GM13976 (cell line): ENCODE measurements around the gene CCPG1.
"Not testable (repeated sequence)": the region's sequence is repeated elsewhere in the genome, so short reads cannot be mapped to it uniquely, and the experiment has no call there.

Source experiments
- DNase-seq: peaks from one replicate; pipeline ENCODE4 v3.0.0; 2012; ENCODE audit warnings: low spot score
- CTCF ChIP-seq: IDR thresholded peaks from 2 replicates; pipeline ENCODE4 v1.5.1; 2012; ENCODE audit warnings: borderline replicate concordance, mild to moderate bottlenecking; ENCODE audit not compliant: insufficient read depth; ENCODE audit errors: extremely low read depth, missing control alignments, control extremely low read depth
- in situ Hi-C: fragments of 300-500 bp; cut with MboI; formaldehyde crosslinking; loops from one replicate; pipeline ENCODE4 v1.12.0; 2022; ENCODE audit warnings: low sequenced_read_pairs, mixed read lengths, inconsistent platforms; ENCODE audit not compliant: unreplicated experiment

CCPG1 gene

GRCh38 chr15:55401786-55402246 lies 6.3 kb downstream of the CCPG1 start:
- in situ Hi-C loops = no loop called here
- DNase-seq = no peak
- no peak for TF ChIP-seq CTCF

GRCh38 chr15:55400050-55400449 lies 8.1 kb downstream of the CCPG1 start:
- DNase-seq, in situ Hi-C loops: not testable (repeated sequence)

GRCh38 chr15:55398243-55398642 lies 9.9 kb downstream of the CCPG1 start:
- in situ Hi-C loops = no loop called here
- TF ChIP-seq CTCF = no peak

GRCh38 chr15:55394694-55395093 lies 13.5 kb downstream of the CCPG1 start:
- DNase-seq = no peak
- in situ Hi-C loops = no loop called here
- TF ChIP-seq CTCF = no peak

More at GRCh38 chr15:55398243-55398642, 9.9 kb downstream of the CCPG1 start:
- DNase-seq = no peak

- no peak for TF ChIP-seq CTCF
- DNase-seq = no peak
- in situ Hi-C loops = no loop called here
Observed at GRCh38 chr15:55389264-55389607, 18.9 kb downstream of the CCPG1 start.

GRCh38 chr15:55387027-55387426 lies 21.1 kb downstream of the CCPG1 start:
- no peak for DNase-seq
- in situ Hi-C loops = no loop called here
- no peak for TF ChIP-seq CTCF

GRCh38 chr15:55383687-55384086 lies 24.5 kb downstream of the CCPG1 start:
- no peak for DNase-seq
- in situ Hi-C loops = no loop called here
- TF ChIP-seq CTCF = no peak

- DNase-seq = no peak
- no peak for TF ChIP-seq CTCF
- in situ Hi-C loops = no loop called here
Observed at GRCh38 chr15:55381595-55381994, 26.6 kb downstream of the CCPG1 start.
